ENCODE measurements around the gene ERRFI1.

DNA sequence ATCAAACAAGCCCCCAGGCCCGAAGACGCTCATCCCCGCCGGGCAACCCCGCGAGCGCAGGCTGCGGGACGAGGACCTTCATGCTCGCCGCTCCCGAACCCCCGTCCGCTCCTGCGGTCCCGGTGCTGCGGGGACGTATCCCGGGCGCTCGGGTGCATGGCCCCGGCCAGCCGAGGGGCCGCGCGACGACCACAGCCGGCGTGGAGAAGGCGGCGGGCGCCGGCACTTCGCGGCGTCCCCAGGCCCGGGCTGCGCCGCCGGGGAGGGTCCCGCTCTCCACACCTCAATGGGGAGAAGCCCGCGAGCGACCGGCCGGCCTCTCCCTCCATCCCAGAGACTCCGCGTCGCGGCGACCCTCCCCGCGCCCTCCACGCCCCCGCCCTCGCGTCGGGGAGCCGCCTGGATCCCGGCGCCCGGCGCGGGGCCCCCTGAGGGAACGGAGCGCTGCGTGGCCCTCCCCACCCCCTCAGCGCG is 401 bp downstream of the ERRFI1 start:
- TF ChIP-seq, protein P1, sequence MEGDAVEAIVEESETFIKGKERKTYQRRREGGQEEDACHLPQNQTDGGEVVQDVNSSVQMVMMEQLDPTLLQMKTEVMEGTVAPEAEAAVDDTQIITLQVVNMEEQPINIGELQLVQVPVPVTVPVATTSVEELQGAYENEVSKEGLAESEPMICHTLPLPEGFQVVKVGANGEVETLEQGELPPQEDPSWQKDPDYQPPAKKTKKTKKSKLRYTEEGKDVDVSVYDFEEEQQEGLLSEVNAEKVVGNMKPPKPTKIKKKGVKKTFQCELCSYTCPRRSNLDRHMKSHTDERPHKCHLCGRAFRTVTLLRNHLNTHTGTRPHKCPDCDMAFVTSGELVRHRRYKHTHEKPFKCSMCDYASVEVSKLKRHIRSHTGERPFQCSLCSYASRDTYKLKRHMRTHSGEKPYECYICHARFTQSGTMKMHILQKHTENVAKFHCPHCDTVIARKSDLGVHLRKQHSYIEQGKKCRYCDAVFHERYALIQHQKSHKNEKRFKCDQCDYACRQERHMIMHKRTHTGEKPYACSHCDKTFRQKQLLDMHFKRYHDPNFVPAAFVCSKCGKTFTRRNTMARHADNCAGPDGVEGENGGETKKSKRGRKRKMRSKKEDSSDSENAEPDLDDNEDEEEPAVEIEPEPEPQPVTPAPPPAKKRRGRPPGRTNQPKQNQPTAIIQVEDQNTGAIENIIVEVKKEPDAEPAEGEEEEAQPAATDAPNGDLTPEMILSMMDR (IDR thresholded peaks at IDR 0.05) = no peak
- no peak for TF ChIP-seq POLR2A (IDR thresholded peaks at IDR 0.05)

Data from uterus (tissue), 2 donors.